ENCODE measurements around the gene TM4SF5.
A peak's percentile ranks its signal among the peaks of the same experiment; 100 is the strongest.

Gene TM4SF5

GRCh38 chr17:4788159-4788806 is 16.6 kb downstream of the TM4SF5 start:
- no peaks in the 10 kb centered on the region for H3K27me3 ChIP-seq (ENCODE audit: control insufficient read depth in 1 of 2, insufficient read depth in 2 of 2, low read length in 2 of 2)
- H3K9me3 ChIP-seq (ENCODE audit: control insufficient read depth in 1 of 2, low read length in 2 of 2), result no peaks in the 10 kb centered on the region
- peak overlapping the region; percentile 73 to 86 for H3K4me3 ChIP-seq (ENCODE audit: low read depth in 1 of 2, low read length in 2 of 2)
- peak overlapping the region; percentile 20 for H3K27ac ChIP-seq (ENCODE audit: low read depth, low read length)
- H3K4me1 ChIP-seq (ENCODE audit: control insufficient read depth in 1 of 2, insufficient read depth in 2 of 2, low read length in 2 of 2), result peaks cover 21 to 31% of the 10 kb centered on the region in 2 donors
- H3K36me3 ChIP-seq (ENCODE audit: control insufficient read depth in 1 of 2, insufficient read depth in 2 of 2, low read length in 2 of 2), result peaks cover 0 to 3% of the 10 kb centered on the region in 2 donors
- H3K9ac ChIP-seq (ENCODE audit: low read depth in 1 of 2, low read length in 2 of 2), result peak overlapping the region; percentile 88 to 90

- no peaks in the 10 kb centered on the region for H3K27me3 ChIP-seq (ENCODE audit: control insufficient read depth in 1 of 2, insufficient read depth in 2 of 2, low read length in 2 of 2)
- H3K4me3 ChIP-seq (ENCODE audit: low read depth in 1 of 2, low read length in 2 of 2), result peak within 1 kb of the TSS; percentile 73 to 86
- peaks cover 0 to 3% of the 10 kb centered on the region in 2 donors for H3K36me3 ChIP-seq (ENCODE audit: control insufficient read depth in 1 of 2, insufficient read depth in 2 of 2, low read length in 2 of 2)
- H3K9me3 ChIP-seq (ENCODE audit: control insufficient read depth in 1 of 2, low read length in 2 of 2), result no peaks in the 10 kb centered on the region
- peak within 1 kb of the TSS; percentile 92 for H3K27ac ChIP-seq (ENCODE audit: low read depth, low read length)
- peak within 1 kb of the TSS; percentile 88 to 90 for H3K9ac ChIP-seq (ENCODE audit: low read depth in 1 of 2, low read length in 2 of 2)
- peaks cover 21 to 31% of the 10 kb centered on the region in 2 donors for H3K4me1 ChIP-seq (ENCODE audit: control insufficient read depth in 1 of 2, insufficient read depth in 2 of 2, low read length in 2 of 2)
Observed at GRCh38 chr17:4788807-4789700, 17.4 kb downstream of the TM4SF5 start, which contains the start of gene GLTPD2. Gene GLTPD2, plus strand, starts transcription at chr17:4788964. Its CDS starts 48 bp downstream, at chr17:4789012.

GRCh38 chr17:4789701-4789950 is 17.9 kb downstream of the TM4SF5 start:
- H3K36me3 ChIP-seq (ENCODE audit: control insufficient read depth in 1 of 2, insufficient read depth in 2 of 2, low read length in 2 of 2), result peaks cover 0 to 3% of the 10 kb centered on the region in 2 donors
- peak overlapping the region; percentile 73 to 86 for H3K4me3 ChIP-seq (ENCODE audit: low read depth in 1 of 2, low read length in 2 of 2)
- H3K9me3 ChIP-seq (ENCODE audit: control insufficient read depth in 1 of 2, low read length in 2 of 2), result no peaks in the 10 kb centered on the region
- peak overlapping the region; percentile 92 for H3K27ac ChIP-seq (ENCODE audit: low read depth, low read length)
- peak overlapping the region; percentile 88 to 90 for H3K9ac ChIP-seq (ENCODE audit: low read depth in 1 of 2, low read length in 2 of 2)
- H3K27me3 ChIP-seq (ENCODE audit: control insufficient read depth in 1 of 2, insufficient read depth in 2 of 2, low read length in 2 of 2), result no peaks in the 10 kb centered on the region
- H3K4me1 ChIP-seq (ENCODE audit: control insufficient read depth in 1 of 2, insufficient read depth in 2 of 2, low read length in 2 of 2), result peaks cover 21 to 31% of the 10 kb centered on the region in 2 donors

GRCh38 chr17:4789951-4790704 is 18.4 kb downstream of the TM4SF5 start:
- Histone ChIP-seq H3K36me3 (ENCODE audit: control insufficient read depth in 1 of 2, insufficient read depth in 2 of 2, low read length in 2 of 2) (peaks cover 0 to 3% of the 10 kb centered on the region in 2 donors), H3K9me3 (ENCODE audit: control insufficient read depth in 1 of 2, low read length in 2 of 2) (no peaks in the 10 kb centered on the region), H3K27me3 (ENCODE audit: control insufficient read depth in 1 of 2, insufficient read depth in 2 of 2, low read length in 2 of 2) (no peaks in the 10 kb centered on the region), H3K27ac (ENCODE audit: low read depth, low read length) (peak overlapping the region; percentile 92), H3K4me1 (ENCODE audit: control insufficient read depth in 1 of 2, insufficient read depth in 2 of 2, low read length in 2 of 2) (peaks cover 21 to 31% of the 10 kb centered on the region in 2 donors), H3K9ac (ENCODE audit: low read depth in 1 of 2, low read length in 2 of 2) (peak overlapping the region; percentile 88 to 90), H3K4me3 (ENCODE audit: low read depth in 1 of 2, low read length in 2 of 2) (peak overlapping the region; percentile 73 to 86)

- Histone ChIP-seq H3K4me3 (ENCODE audit: low read depth in 1 of 2, low read length in 2 of 2) (peak overlapping the region; percentile 73 to 86), H3K9me3 (ENCODE audit: control insufficient read depth in 1 of 2, low read length in 2 of 2) (no peaks in the 10 kb centered on the region), H3K9ac (ENCODE audit: low read depth in 1 of 2, low read length in 2 of 2) (peak overlapping the region; percentile 88 to 90), H3K36me3 (ENCODE audit: control insufficient read depth in 1 of 2, insufficient read depth in 2 of 2, low read length in 2 of 2) (peaks cover 0 to 2% of the 10 kb centered on the region in 2 donors), H3K27ac (ENCODE audit: low read depth, low read length) (peak overlapping the region; percentile 92), H3K4me1 (ENCODE audit: control insufficient read depth in 1 of 2, insufficient read depth in 2 of 2, low read length in 2 of 2) (peaks cover 20 to 27% of the 10 kb centered on the region in 2 donors), H3K27me3 (ENCODE audit: control insufficient read depth in 1 of 2, insufficient read depth in 2 of 2, low read length in 2 of 2) (no peaks in the 10 kb centered on the region)
Observed at GRCh38 chr17:4790705-4791088, 19.0 kb downstream of the TM4SF5 start.

GRCh38 chr17:4795168-4795567 is 23.5 kb downstream of the TM4SF5 start:
- H3K9me3 ChIP-seq (ENCODE audit: control insufficient read depth in 1 of 2, low read length in 2 of 2), result no peaks in the 10 kb centered on the region
- H3K9ac ChIP-seq (ENCODE audit: low read depth in 1 of 2, low read length in 2 of 2), result no peak overlapping the region
- peaks cover 13% of the 10 kb centered on the region in 2 donors for H3K4me1 ChIP-seq (ENCODE audit: control insufficient read depth in 1 of 2, insufficient read depth in 2 of 2, low read length in 2 of 2)
- H3K27ac ChIP-seq (ENCODE audit: low read depth, low read length), result no peak overlapping the region
- H3K27me3 ChIP-seq (ENCODE audit: control insufficient read depth in 1 of 2, insufficient read depth in 2 of 2, low read length in 2 of 2), result no peaks in the 10 kb centered on the region
- peak overlapping the region; percentile 98 to 100 for H3K4me3 ChIP-seq (ENCODE audit: low read depth in 1 of 2, low read length in 2 of 2)
- H3K36me3 ChIP-seq (ENCODE audit: control insufficient read depth in 1 of 2, insufficient read depth in 2 of 2, low read length in 2 of 2), result peaks cover 8 to 18% of the 10 kb centered on the region in 2 donors

- Histone ChIP-seq H3K9me3 (ENCODE audit: control insufficient read depth in 1 of 2, low read length in 2 of 2) (no peaks in the 10 kb centered on the region), H3K27me3 (ENCODE audit: control insufficient read depth in 1 of 2, insufficient read depth in 2 of 2, low read length in 2 of 2) (no peaks in the 10 kb centered on the region), H3K4me3 (ENCODE audit: low read depth in 1 of 2, low read length in 2 of 2) (peak overlapping the region; percentile 98 to 100), H3K9ac (ENCODE audit: low read depth in 1 of 2, low read length in 2 of 2) (peak overlapping the region; percentile 81 to 97), H3K36me3 (ENCODE audit: control insufficient read depth in 1 of 2, insufficient read depth in 2 of 2, low read length in 2 of 2) (peaks cover 8 to 18% of the 10 kb centered on the region in 2 donors), H3K4me1 (ENCODE audit: control insufficient read depth in 1 of 2, insufficient read depth in 2 of 2, low read length in 2 of 2) (peaks cover 9 to 10% of the 10 kb centered on the region in 2 donors), H3K27ac (ENCODE audit: low read depth, low read length) (peak overlapping the region; percentile 37)
Observed at GRCh38 chr17:4796552-4796920, 24.9 kb downstream of the TM4SF5 start.

- Histone ChIP-seq H3K36me3 (ENCODE audit: control insufficient read depth in 1 of 2, insufficient read depth in 2 of 2, low read length in 2 of 2) (peaks cover 8 to 18% of the 10 kb centered on the region in 2 donors), H3K4me1 (ENCODE audit: control insufficient read depth in 1 of 2, insufficient read depth in 2 of 2, low read length in 2 of 2) (peaks cover 9 to 10% of the 10 kb centered on the region in 2 donors), H3K4me3 (ENCODE audit: low read depth in 1 of 2, low read length in 2 of 2) (no peak overlapping the region), H3K27me3 (ENCODE audit: control insufficient read depth in 1 of 2, insufficient read depth in 2 of 2, low read length in 2 of 2) (no peaks in the 10 kb centered on the region), H3K27ac (ENCODE audit: low read depth, low read length) (no peak overlapping the region), H3K9me3 (ENCODE audit: control insufficient read depth in 1 of 2, low read length in 2 of 2) (no peaks in the 10 kb centered on the region), H3K9ac (ENCODE audit: low read depth in 1 of 2, low read length in 2 of 2) (no peak overlapping the region)
Observed at GRCh38 chr17:4800462-4801196, 28.9 kb downstream of the TM4SF5 start.

- H3K27ac ChIP-seq (ENCODE audit: low read depth, low read length), result no peak within 1 kb of the TSS
- peaks cover 8 to 18% of the 10 kb centered on the region in 2 donors for H3K36me3 ChIP-seq (ENCODE audit: control insufficient read depth in 1 of 2, insufficient read depth in 2 of 2, low read length in 2 of 2)
- H3K4me3 ChIP-seq (ENCODE audit: low read depth in 1 of 2, low read length in 2 of 2), result no peak within 1 kb of the TSS
- H3K27me3 ChIP-seq (ENCODE audit: control insufficient read depth in 1 of 2, insufficient read depth in 2 of 2, low read length in 2 of 2), result no peaks in the 10 kb centered on the region
- H3K9me3 ChIP-seq (ENCODE audit: control insufficient read depth in 1 of 2, low read length in 2 of 2), result no peaks in the 10 kb centered on the region
- H3K4me1 ChIP-seq (ENCODE audit: control insufficient read depth in 1 of 2, insufficient read depth in 2 of 2, low read length in 2 of 2), result peaks cover 7 to 8% of the 10 kb centered on the region in 2 donors
- no peak within 1 kb of the TSS for H3K9ac ChIP-seq (ENCODE audit: low read depth in 1 of 2, low read length in 2 of 2)
Observed at GRCh38 chr17:4802228-4802627, 30.5 kb downstream of the TM4SF5 start, which contains the start of gene C17orf114. Gene C17orf114, minus strand, starts transcription at chr17:4802328.
